ENCODE data around the gene AKR7A3.

DNA sequence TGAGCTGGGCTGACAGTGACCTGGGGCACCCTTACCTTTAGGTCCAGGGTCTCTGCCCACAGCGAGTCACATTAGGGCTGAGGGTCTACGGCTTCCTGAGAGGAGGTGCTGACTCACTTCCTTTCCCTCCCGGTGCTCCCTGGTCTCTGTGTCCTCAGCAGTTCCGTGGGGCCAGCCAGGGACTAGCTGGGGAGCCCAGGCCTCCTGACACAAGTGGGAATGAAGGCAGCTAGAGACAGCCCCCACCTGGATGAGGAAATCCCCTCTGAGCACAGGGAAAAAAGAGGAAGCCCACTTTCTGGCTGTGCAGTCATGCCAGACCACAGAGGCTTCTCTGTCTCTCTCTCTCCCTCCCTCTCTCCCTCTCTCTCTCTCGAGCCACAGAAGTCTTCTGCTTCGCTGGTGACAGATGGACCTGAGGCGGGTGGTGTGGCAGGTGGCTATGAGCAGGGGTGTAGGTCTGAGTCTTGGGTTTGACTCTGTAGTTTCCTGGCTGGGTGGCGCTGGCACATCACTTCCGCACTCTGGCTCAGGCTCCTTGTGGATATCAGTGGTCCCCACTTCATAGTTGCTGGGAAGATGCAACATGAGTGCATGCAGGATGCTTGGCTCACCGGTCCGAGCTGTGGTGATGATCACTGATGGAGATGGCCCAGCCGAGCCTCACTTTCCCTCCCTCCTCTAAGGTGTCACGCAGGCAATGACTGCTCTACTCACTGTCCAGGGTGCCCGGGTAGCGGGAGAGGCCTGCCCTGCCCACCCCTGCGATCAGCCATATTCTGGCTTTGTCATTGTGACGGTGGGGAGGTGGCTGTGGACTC is 27.0 kb upstream of the AKR7A3 start:
- no peak for TF ChIP-seq EZH2 (IDR thresholded peaks at IDR 0.05; ENCODE audit: insufficient read depth, poor library complexity, severe bottlenecking)
- no peak for TF ChIP-seq EZH2phosphoT487 (IDR thresholded peaks at IDR 0.05; ENCODE audit: insufficient read depth, low read depth)
